Stimulated activated CD8-positive, alpha-beta memory T cell treated with anti-CD3 and anti-CD28 coated beads, Interleukin-7, amount 100 ng/mL, for 48 hours (primary cell): ENCODE data around the gene LRRC9.
A peak's percentile ranks its signal among the peaks of the same experiment; 100 is the strongest.
"Not testable (repeated sequence)": the region's sequence is repeated elsewhere in the genome, so short reads cannot be mapped to it uniquely, and the experiment has no call there.

Source experiments
- DNase-seq, 2 donors: peaks; one replicate each; pipeline ENCODE4 v3.0.0-alpha.2; 2020; ENCODE audit warnings: low read depth in 1 of 2; ENCODE audit errors: extremely low read depth in 1 of 2

The LRRC9 gene

DNA sequence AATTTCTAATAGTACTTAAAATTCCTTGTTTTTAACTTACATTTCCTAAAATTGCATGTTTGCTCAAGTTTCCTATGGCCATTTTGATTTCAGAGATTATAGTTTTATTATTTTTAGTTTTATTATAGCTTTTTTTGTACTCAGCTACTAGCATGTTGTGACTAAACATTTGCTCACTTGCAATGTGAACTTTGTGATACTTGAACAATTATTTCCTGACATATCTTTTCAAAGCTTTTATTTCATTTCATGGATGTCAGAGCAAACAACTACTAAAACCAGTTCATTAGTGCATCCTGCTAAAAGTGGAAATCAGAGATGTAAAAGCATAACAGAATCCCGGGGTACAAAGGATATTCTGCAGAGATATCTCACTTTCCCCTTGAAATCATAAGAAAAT, 138.1 kb downstream of the LRRC9 start:
- no peak for DNase-seq

GRCh38 chr14:60061371-60061770, 141.4 kb downstream of the LRRC9 start:
- no peak for DNase-seq

DNA sequence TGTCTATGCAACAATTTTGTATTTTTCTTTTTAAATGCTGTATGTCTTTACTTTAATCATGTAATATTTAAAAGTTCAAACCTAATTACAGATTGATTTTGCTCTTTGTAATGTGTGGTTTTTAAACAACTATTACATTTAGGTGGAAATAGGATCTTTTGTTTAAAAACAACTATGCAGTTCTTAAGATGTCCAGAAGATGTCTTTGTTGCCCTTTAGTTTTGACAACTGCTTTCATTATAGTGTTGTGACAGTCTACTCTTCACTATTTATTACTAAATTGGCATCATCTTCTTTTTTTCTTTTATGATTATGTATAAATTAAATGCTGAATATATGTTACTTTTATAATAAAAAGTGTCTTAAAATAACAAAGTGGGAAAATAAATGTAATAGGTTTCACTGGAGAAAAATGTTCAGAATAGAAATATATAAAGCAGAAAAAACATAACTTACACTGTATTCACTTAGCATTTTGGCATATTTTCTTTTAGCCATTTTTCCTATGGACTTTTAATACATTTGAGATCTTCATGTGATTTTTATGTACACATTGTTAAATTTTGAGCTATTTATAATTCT, 144.6 kb downstream of the LRRC9 start:
- no peak for DNase-seq

DNA sequence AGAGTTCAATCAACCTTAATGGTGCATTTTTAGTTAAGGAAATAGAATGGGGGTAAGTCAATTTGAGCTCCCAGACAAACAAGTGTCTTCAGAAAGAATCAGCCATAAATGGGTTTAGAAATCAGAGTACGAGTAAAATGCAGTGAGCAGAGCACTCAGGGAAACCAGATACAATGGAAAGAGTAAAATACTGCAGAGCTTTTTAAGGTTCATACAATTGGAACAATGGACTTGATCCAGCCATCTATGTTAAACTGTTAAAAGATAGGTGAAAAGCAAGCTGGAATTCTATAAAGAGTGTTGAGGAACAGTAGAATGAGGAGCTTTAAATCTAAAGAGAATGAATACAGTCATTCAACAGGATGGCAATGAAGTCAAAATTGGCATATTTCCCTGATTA, 147.9 kb downstream of the LRRC9 start:
- DNase-seq, result no peak

GRCh38 chr14:60079723-60080122, 159.8 kb downstream of the LRRC9 start:
- DNase-seq, result no peak

GRCh38 chr14:60085085-60085484, 165.1 kb downstream of the LRRC9 start:
- no peak for DNase-seq

GRCh38 chr14:60085693-60086092, 165.7 kb downstream of the LRRC9 start:
- no peak for DNase-seq

DNA sequence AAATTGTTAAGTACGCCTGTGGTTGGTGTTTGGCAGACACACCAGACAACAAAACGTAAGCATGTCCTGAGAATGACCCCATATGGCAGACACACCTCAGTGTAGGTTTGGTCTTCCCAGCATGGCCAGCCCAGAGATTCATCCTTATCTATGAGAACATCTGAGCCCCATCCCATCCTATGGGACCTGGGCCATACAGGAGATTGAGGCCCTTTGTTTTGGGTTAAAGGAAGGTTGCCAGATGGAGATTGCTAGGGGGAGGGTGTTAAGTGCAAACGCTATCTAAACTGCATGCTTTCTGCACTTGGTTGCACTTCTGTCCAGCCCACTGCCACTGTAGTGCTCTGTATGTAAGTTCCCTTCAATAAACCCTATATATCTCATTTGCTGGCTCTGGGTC, 167.7 kb downstream of the LRRC9 start:
- no peak for DNase-seq

DNA sequence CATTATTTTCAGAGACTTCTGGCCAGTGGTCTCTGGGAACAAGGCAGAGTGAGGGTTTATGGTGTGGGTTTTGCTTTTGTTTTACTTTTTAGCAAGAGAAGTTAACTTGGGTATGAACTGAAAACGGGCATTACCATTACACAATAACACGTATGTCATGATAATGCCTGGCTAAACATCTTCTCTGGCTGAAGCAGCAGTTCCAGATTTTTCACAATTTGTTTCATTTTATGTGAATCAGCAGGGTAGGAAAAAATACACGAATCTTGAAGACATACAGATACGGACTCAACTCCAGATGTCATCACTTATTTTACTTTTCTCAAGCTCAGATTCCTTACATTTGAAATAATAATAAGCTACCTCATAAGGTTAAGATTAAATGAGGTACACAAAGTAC, 169.3 kb downstream of the LRRC9 start:
- no peak for DNase-seq

- no peak for DNase-seq
These were observed 171.0 kb downstream of the LRRC9 start for GRCh38 chr14:60090864-60091519.

DNA sequence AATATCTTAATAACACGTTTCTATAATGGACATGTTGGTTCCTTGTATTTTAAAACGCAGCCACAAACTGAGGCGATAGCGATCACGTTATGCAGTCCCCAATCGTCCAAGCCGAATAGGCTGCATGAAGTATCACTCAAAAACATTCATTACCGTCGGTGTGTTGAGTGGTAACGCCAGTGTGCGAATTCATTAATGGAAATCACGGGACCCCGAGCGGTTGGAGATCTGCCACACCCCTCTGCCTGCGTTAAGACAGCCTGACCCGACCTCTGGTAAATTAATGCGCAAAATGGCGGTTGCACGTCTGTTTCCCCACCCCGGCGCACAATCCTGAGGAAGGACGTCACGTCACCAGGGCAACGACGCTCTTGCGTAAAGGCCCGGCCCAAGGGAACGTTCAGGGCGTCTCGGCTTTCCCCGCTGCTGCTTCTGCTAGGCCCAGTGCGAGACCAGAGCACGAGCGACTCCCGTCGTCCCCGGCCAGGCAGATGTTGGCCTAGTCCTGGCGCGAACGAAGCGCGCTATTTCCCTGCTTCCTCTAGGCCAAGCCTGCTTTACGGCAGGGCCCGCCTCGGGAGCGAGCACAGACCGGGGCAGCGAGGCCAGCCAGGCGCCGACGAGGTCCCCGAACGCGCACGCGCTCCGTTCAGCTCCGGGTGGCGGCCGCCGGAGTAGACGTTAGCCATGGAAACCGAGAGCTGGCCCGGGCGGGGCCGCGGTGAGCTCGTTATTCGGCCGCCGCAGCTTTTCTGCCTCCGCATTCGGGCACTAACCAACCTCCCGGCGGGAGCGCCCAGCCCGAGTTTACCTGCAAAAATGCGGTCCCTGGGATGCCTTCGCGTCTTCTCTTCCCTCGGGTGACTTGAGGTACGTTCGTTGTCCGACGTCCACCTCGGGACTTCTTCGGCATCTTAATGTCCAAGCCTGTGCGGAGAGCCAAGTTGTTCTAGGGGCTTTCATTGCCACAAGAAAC, 171.9 kb downstream of the LRRC9 start, which contains the start of gene PCNX4:
TSS of gene PCNX4 (plus strand) at position 374 of the 976 bp plus-strand sequence. CDS start 15,716 bp downstream, outside the sequence.
- DNase-seq, result peak; percentile 78 to 90

DNA sequence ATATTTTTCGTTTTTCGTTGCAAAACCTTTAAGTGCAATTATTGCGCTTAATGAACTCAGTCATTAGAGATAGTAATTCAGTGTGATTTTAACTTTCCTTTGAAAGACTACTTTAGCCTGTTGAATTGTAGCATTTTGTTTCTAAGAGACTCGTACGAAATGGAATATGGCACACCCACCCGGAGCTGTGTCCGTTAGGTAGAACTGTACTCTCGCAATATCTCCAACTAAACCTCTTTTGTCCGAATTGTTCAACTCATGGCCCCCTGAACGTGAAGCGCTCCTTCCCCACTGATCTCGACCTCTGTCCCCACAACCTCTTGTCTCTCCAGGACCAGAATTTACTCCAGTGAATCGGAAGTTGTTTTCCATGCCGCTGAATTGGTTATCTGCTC, 172.6 kb downstream of the LRRC9 start:
- no peak for DNase-seq

- no peak for DNase-seq
These were observed 173.1 kb downstream of the LRRC9 start for GRCh38 chr14:60093080-60093479.

DNA sequence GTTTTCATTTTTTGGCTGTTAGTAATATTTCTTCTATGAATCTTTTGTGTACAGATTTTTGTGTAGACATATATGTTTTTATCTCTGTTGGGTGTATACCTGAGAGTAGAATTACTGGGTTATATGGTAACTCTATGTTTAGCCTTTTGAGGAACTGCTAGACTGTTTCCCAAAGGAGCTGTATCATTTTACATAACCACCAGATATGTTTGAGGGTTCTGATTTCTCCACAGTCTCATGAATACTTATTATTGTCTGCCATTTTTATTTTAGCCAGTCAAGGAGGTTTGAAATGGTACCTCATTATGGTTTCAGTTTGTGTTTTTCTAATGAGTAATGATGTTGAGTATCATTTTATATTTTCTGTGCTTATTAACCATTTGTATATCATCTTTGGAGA, 173.7 kb downstream of the LRRC9 start:
- DNase-seq, result no peak

- DNase-seq, result peak in 1 of 2 donors; percentile 37
These were observed 174.5 kb downstream of the LRRC9 start for GRCh38 chr14:60094306-60094897.

DNA sequence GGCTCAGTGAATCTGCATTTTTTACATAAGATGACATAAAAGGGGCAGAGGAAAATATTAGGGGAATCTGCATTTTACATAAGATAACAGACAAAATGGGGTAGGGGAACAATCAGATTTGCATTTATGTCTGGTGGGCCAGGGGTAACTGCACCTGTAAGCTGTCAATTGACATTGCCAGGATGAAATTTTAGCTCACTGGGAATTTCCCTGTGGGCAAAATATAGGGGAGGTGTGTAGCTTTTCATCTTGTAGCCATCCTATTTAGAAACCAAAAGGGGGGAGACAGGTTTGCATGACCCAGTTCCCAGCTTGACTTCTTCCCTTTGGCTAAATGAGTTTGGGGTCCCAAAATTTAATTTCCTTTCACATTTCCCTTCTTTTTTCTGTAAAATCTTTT, 175.3 kb downstream of the LRRC9 start:
- DNase-seq, result no peak

GRCh38 chr14:60095781-60096450, 176.0 kb downstream of the LRRC9 start:
- no peak for DNase-seq

GRCh38 chr14:60097974-60098373, 178.0 kb downstream of the LRRC9 start:
- no peak for DNase-seq

- DNase-seq, result not testable (repeated sequence)
These were observed 179.9 kb downstream of the LRRC9 start for GRCh38 chr14:60099855-60100254.

DNA sequence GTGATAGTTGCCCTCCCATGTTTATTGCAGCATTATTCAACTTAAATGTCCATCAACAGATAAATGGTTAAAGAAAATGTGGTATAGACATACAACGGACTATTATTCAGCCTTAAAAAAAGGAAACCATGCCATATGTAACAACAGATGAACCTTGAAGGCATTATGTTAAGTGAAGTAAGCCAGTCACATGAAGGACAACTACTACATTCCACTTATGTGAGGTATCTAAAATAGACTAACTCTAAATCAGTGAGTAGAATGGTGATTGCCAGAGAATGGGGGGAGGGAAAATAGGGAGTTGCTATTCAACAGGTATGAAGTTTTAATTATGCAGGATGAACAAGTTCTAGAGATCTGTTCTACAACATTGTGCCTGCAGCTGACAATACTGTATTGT, 181.8 kb downstream of the LRRC9 start:
- no peak for DNase-seq

- no peak for DNase-seq
These were observed 182.4 kb downstream of the LRRC9 start for GRCh38 chr14:60102389-60102788.
